K562 (cell line): ENCODE results near the gene TMTC3. TPM values are rescaled to one million over a fixed set of nuclear protein-coding genes. Genes with fewer than 3 reads are reported as not detected.

Experiments used
- ATAC-seq: fragments of 200-7000 bp; cut with Tn5 transposase; 3 replicates; pipeline ENCODE4 v1.9.1; 2020; ENCODE audit warnings: moderate library complexity
- BruUV-seq: library from RNA; stranded (reverse); fragments of 400-500 nt; replicated peaks from 2 replicates; lab custom pipeline; 2021; lab: Mats Ljungman, UMichigan
- CTCF ChIA-PET: fragments of 300-600 bp; formaldehyde crosslinking; extraction: SDS; loops from one replicate; lab custom pipeline; 2021; ENCODE audit warnings: low intra/inter-chr PET ratio; lab: Yijun Ruan, JAX
- POLR2A ChIA-PET: fragments of 300-600, 350-650 bp; sonication (Branson Sonifier 250); formaldehyde crosslinking; extraction: SDS; loops from one replicate; lab custom pipeline; 2021; ENCODE audit warnings: antibody characterized with exemption, inconsistent platforms; lab: Yijun Ruan, JAX
- DNase-seq, 4 experiments: peaks; one replicate each; pipeline versions ENCODE4 v3.0.0 to v3.0.0-alpha.2; 2011 to 2018; ENCODE audit warnings: low spot score in 3 of 4, mixed read lengths in 3 of 4; ENCODE audit errors: extremely low read depth in 1 of 4
- FAIRE-seq: peaks from 2 replicates; lab custom pipeline; 2011; peaks lifted over from hg19 to GRCh38; lab: Jason Lieb, UNC
- H2AFZ ChIP-seq: 2 replicates; pipeline ENCODE4 v1.6.0; 2011; ENCODE audit warnings: low read depth, low read length, control low read depth, inconsistent platforms
- H3K27ac ChIP-seq: fragments of 200-600 bp; 3 replicates; pipeline ENCODE4 v1.8.0; 2011; ENCODE audit warnings: low read depth, mild to moderate bottlenecking, control low read depth, inconsistent platforms, low read length, moderate library complexity, mixed read lengths; ENCODE audit errors: extremely low read depth
- H3K27me3 ChIP-seq, 2 experiments: fragments of 300-600 bp in 1 of 2; 2 replicates in 1 of 2; 3 replicates in 1 of 2; pipeline versions ENCODE4 v1.6.0 to v1.8.0; 2011; ENCODE audit warnings: inconsistent platforms in 2 of 2, low read length in 2 of 2, mild to moderate bottlenecking in 1 of 2, mixed read lengths in 1 of 2, moderate library complexity in 1 of 2; ENCODE audit not compliant: control insufficient read depth in 2 of 2, insufficient read depth in 2 of 2
- H3K36me3 ChIP-seq: fragments of 300-600 bp; 3 replicates; pipeline ENCODE4 v1.8.0; 2011; ENCODE audit warnings: mild to moderate bottlenecking, low read length, inconsistent platforms; ENCODE audit not compliant: control insufficient read depth, insufficient read depth
- H3K4me1 ChIP-seq, 2 experiments: fragments of 200-600 bp in 1 of 2; replicated peaks in 1 of 2; 2 replicates in 1 of 2; 3 replicates in 1 of 2; pipeline versions ENCODE4 v1.5.1 to v1.8.0; 2011; ENCODE audit warnings: inconsistent platforms in 2 of 2, low read length in 2 of 2, mild to moderate bottlenecking in 1 of 2, mixed read lengths in 1 of 2, moderate library complexity in 1 of 2; ENCODE audit not compliant: control insufficient read depth in 2 of 2, insufficient read depth in 2 of 2
- H3K4me2 ChIP-seq: 2 replicates; pipeline ENCODE4 v1.6.1; 2011; ENCODE audit warnings: low read length, control low read depth, inconsistent platforms, mixed read lengths; ENCODE audit not compliant: insufficient read depth
- H3K4me3 ChIP-seq: fragments of 200-600 bp; sonication (generic), shearing (Covaris generic); 2 replicates; pipeline ENCODE4 v1.5.1; 2016; ENCODE audit warnings: control low read depth, inconsistent platforms
- H3K79me2 ChIP-seq: fragments of 200-600 bp; 3 replicates; pipeline ENCODE4 v1.8.0; 2011; ENCODE audit warnings: low read length, inconsistent platforms; ENCODE audit not compliant: control insufficient read depth, insufficient read depth
- H3K9ac ChIP-seq, 2 experiments: 2 replicates each; pipeline versions ENCODE4 v1.6.0 to v1.6.1; 2011; ENCODE audit warnings: low read depth in 2 of 2, low read length in 2 of 2, control low read depth in 1 of 2, inconsistent platforms in 1 of 2, mild to moderate bottlenecking in 1 of 2, mixed read lengths in 1 of 2; ENCODE audit not compliant: insufficient read depth in 1 of 2
- H3K9me1 ChIP-seq: one replicate; pipeline ENCODE4 v1.6.0; 2011; ENCODE audit warnings: inconsistent platforms, mild to moderate bottlenecking, low read length, moderate library complexity; ENCODE audit not compliant: control insufficient read depth, insufficient read depth
- H3K9me3 ChIP-seq: replicated peaks from 2 replicates; pipeline ENCODE4 v1.5.1; 2011; ENCODE audit warnings: low read depth, low read length, inconsistent platforms; ENCODE audit not compliant: control insufficient read depth, insufficient read depth
- H4K20me1 ChIP-seq: replicated peaks from 2 replicates; pipeline ENCODE4 v1.6.1; 2011; ENCODE audit warnings: low read length, inconsistent platforms, mixed read lengths; ENCODE audit not compliant: control insufficient read depth, insufficient read depth
- CBX5 ChIP-seq: IDR thresholded peaks from 2 replicates; pipeline ENCODE4 v1.6.1; 2014; ENCODE audit warnings: low read depth, borderline replicate concordance
- HMGXB4 ChIP-seq: sonication (generic); formaldehyde crosslinking; IDR thresholded peaks from 2 replicates; pipeline ENCODE4 v1.8.1; 2023; ENCODE audit warnings: mild to moderate bottlenecking, missing genetic modification reagents
- HOXB6 ChIP-seq: fragments of 250-450 bp; sonication (Bioruptor Pico); IDR thresholded peaks from 2 replicates; pipeline ENCODE4 v1.5.1; 2022; ENCODE audit warnings: mild to moderate bottlenecking, borderline replicate concordance
- KDM4B ChIP-seq, 2 experiments: fragments of 450-650 bp in 1 of 2; sonication (generic) in 1 of 2; IDR thresholded peaks; 2 replicates each; pipeline ENCODE4 v1.6.1; 2016 to 2017; ENCODE audit warnings: borderline replicate concordance in 2 of 2, antibody characterized with exemption in 1 of 2, low read depth in 1 of 2, mild to moderate bottlenecking in 1 of 2
- LCOR ChIP-seq: sonication (generic); formaldehyde crosslinking; IDR thresholded peaks from 2 replicates; pipeline ENCODE4 v1.8.0; 2022; ENCODE audit warnings: mild to moderate bottlenecking, missing genetic modification reagents
- NR1H2 ChIP-seq: sonication (generic); formaldehyde crosslinking; IDR thresholded peaks from 2 replicates; pipeline ENCODE4 v1.4.0; 2020; ENCODE audit warnings: mild to moderate bottlenecking, missing genetic modification reagents
- NR4A1 ChIP-seq, 2 experiments: fragments of 250-450 bp in 1 of 2; fragments of 450-650 bp in 1 of 2; sonication (Bioruptor Pico) in 1 of 2; IDR thresholded peaks; 2 replicates each; pipeline versions ENCODE4 v1.4.0 to v1.6.1; 2016 to 2020; ENCODE audit warnings: mild to moderate bottlenecking in 2 of 2, missing compliant biosample characterization in 1 of 2, missing genetic modification characterization in 1 of 2, moderate library complexity in 1 of 2
- POLR2H ChIP-seq: IDR thresholded peaks from 2 replicates; pipeline ENCODE4 v1.6.1; 2016; ENCODE audit warnings: missing genetic modification characterization, low read depth, mild to moderate bottlenecking, control low read depth, missing compliant biosample characterization, moderate library complexity
- RBFOX2 ChIP-seq: fragments of 200-400 bp; formaldehyde crosslinking; IDR thresholded peaks from 2 replicates; pipeline ENCODE4 v1.6.1; 2017; ENCODE audit warnings: low read depth, mild to moderate bottlenecking, low read length, moderate library complexity
- RBM14 ChIP-seq: fragments of 200-400 bp; formaldehyde crosslinking; IDR thresholded peaks from 2 replicates; pipeline ENCODE4 v1.6.1; 2018; ENCODE audit warnings: low read depth, mild to moderate bottlenecking, low read length, moderate library complexity, borderline replicate concordance; ENCODE audit not compliant: insufficient read depth
- SMAD2 ChIP-seq: fragments of 150-350 bp; IDR thresholded peaks from 2 replicates; pipeline ENCODE4 v1.6.1; 2014; ENCODE audit warnings: low read depth, mild to moderate bottlenecking, low read length
- TBP ChIP-seq: optimal IDR thresholded peaks from 2 replicates; pipeline ENCODE3; 2011; ENCODE audit warnings: low read depth, low read length, improper control_type of control experiment
- USF1 ChIP-seq: sonication (generic); formaldehyde crosslinking; IDR thresholded peaks from 2 replicates; pipeline ENCODE4 v1.9.0; 2022; ENCODE audit warnings: mild to moderate bottlenecking, missing genetic modification reagents
- ZFP36 ChIP-seq: fragments of 150-350 bp; IDR thresholded peaks from 2 replicates; pipeline ENCODE4 v1.6.1; 2018; ENCODE audit warnings: low read length, low read depth; ENCODE audit not compliant: partially characterized antibody
- ZNF551 ChIP-seq: fragments of 250-450 bp; sonication (Bioruptor Pico); IDR thresholded peaks from 2 replicates; pipeline ENCODE4 v1.5.0; 2021; ENCODE audit warnings: mild to moderate bottlenecking, moderate library complexity
- ZNF655 ChIP-seq: fragments of 250-450 bp; sonication (Bioruptor Pico); IDR thresholded peaks from 2 replicates; pipeline ENCODE4 v1.5.0; 2021
- ZNF740 ChIP-seq, 3 experiments: fragments of 200-800 bp in 1 of 3; sonication (Bioruptor generic) in 1 of 3; sonication (generic) in 1 of 3; formaldehyde crosslinking in 1 of 3; IDR thresholded peaks; 2 replicates each; pipeline versions ENCODE4 v1.6.1 to v1.8.0; 2016 to 2022; ENCODE audit warnings: mild to moderate bottlenecking in 2 of 3, missing compliant biosample characterization in 2 of 3, missing genetic modification characterization in 2 of 3, missing genetic modification reagents in 1 of 3
- WGBS: fragments of 100-300 bp; shearing (Covaris generic); methylation state at CpG from one replicate; pipeline ENCODE4 v1.1.6; 2016; ENCODE audit warnings: low coverage, mixed read lengths; ENCODE audit not compliant: insufficient coverage; ENCODE audit errors: missing lambda C conversion rate; 5-methylcytosine and 5-hydroxymethylcytosine counted together
- in situ Hi-C: fragments of 300-500 bp; cut with MboI; formaldehyde crosslinking; loops from 4 replicates; pipeline ENCODE4 v1.15.0; 2018; ENCODE audit warnings: inconsistent platforms, mixed read lengths
- intact Hi-C: fragments of 100-400 bp; cut with micrococcal nuclease; formaldehyde crosslinking; loops from 2 replicates; pipeline ENCODE4 v1.14.2; 2022
- polyA plus RNA-seq, 8 experiments: library from polyadenylated mRNA; depleted of rRNA in 4 of 8; stranded (reverse) in 5 of 8; unstranded in 3 of 8; fragments of >200 nt; fragmentation: Nextera tagmentation in 2 of 8; fragmentation: Illumina TruSeq in 1 of 8; extraction: Ambion mirVana in 2 of 8; extraction: Trizol in 1 of 8; gene quantifications; 2 replicates each; pipeline versions ENCODE4 v1.2.1 to v1.2.3, GENCODE V29; 2011 to 2014; ENCODE audit warnings: inconsistent platforms in 1 of 8, missing spikeins in 1 of 8
- total RNA-seq, 7 experiments: library from RNA; depleted of rRNA in 6 of 7; stranded (reverse); fragments of >200 nt in 6 of 7; fragmentation: Illumina TruSeq in 2 of 7; extraction: Trizol in 2 of 7; gene quantifications; 2 replicates each; pipeline versions ENCODE4 v1.2.1 to v1.2.3, GENCODE V29; 2011 to 2021; ENCODE audit warnings: low replicate concordance in 1 of 7

Gene TMTC3
- total and polyA plus RNA-seq, 9 of the 15 experiments (the other 6 are each of a cell fraction or from before 2014, with no cell fraction given) = 1.9 to 9.8 (median 4.7) TPM

- POLR2A ChIA-PET = no interaction called here
- no peaks in the 10 kb centered on the region for H3K9me3 ChIP-seq
- CTCF ChIA-PET = no interaction called here
- DNase-seq (no peak), FAIRE-seq (no peak), ATAC-seq (no peak)
- no peaks in the 10 kb centered on the region for H3K9me1 ChIP-seq
- no peak overlapping the region for H3K4me2 ChIP-seq
- BruUV-seq = no TSS peak
- WGBS = 0% methylated on average over 1 of the region's 1 CpG
- no peaks in the 10 kb centered on the region for H3K4me1 ChIP-seq
- no peak overlapping the region for H3K4me3 ChIP-seq
- no peaks in the 10 kb centered on the region for H4K20me1 ChIP-seq
- H3K79me2 ChIP-seq = no peaks in the 10 kb centered on the region
- in situ Hi-C loops = no loop called here
- H3K27ac ChIP-seq = no peak overlapping the region
- H3K27me3 ChIP-seq = no peaks in the 10 kb centered on the region
- no peak overlapping the region for H2AFZ ChIP-seq
- H3K36me3 ChIP-seq = no peaks in the 10 kb centered on the region
- intact Hi-C loops = no loop called here
- no peak overlapping the region for H3K9ac ChIP-seq
- TF ChIP-seq RBFOX2 (no peak), HMGXB4 (CRISPR knock-in tag) (no peak), NR4A1 (CRISPR knock-in tag; IDR thresholded peaks at IDR 0.05) (no peak), NR4A1 (tag; IDR thresholded peaks at IDR 0.05) (no peak), ZNF740 (CRISPR knock-in tag; IDR thresholded peaks at IDR 0.05) (no peak), ZNF740 (tag; IDR thresholded peaks at IDR 0.05) (no peak), ZFP36 (no peak), LCOR (no peak), CBX5 (no peak), HOXB6 (no peak), TBP (no peak), KDM4B (IDR thresholded peaks at IDR 0.05; ENCODE audit: borderline replicate concordance in 2 of 2, low read depth in 1 of 2) (no peak), USF1 (CRISPR knock-in tag) (no peak), ZNF655 (CRISPR knock-in tag) (no peak), NR1H2 (CRISPR knock-in tag) (no peak), SMAD2 (no peak), RBM14 (no peak), ZNF551 (CRISPR knock-in tag) (no peak), POLR2H (tag) (no peak)
Measured at GRCh38 chr12:88206601-88207000, 64.5 kb downstream of the TMTC3 start.
